ENCODE results near the gene FNTB. TPM values are rescaled to one million over a fixed set of nuclear protein-coding genes. Genes with fewer than 3 reads are reported as not detected.

Gene FNTB
- total and polyA plus RNA-seq, 9 of the 15 experiments (the other 6 are each of a cell fraction or from before 2014, with no cell fraction given), result 6.9 to 23.2 (median 12.2) TPM

DNA sequence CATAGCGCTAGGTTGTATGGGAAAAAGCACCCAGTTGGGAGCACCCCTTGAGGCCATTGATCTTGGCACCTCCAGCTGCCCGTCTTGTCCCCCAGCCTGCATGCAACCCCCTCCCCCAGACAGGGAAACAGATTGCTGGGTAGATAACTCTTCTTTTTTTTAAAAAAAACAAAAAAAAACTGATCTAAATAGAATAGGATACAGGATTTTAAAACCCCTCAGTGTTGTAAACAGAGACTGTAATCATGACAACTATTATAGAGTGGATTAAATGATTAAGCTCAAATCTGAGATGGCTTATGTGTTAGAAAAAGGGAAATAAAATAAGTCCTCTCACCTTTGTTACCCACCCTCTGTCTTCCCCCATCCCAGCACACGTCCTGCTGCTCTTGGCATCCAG, 66.8 kb downstream of the FNTB start:
- CTCF ChIA-PET (ENCODE audit: low intra/inter-chr PET ratio), result no interaction called here
- TF ChIP-seq PCBP2 (IDR thresholded peaks at IDR 0.05; ENCODE audit: low read depth, low read length, poor library complexity, severe bottlenecking), result no peak
- TF ChIP-seq ZBTB17 (CRISPR knock-in tag; IDR thresholded peaks at IDR 0.05), result no peak
- H3K79me2 ChIP-seq (ENCODE audit: control insufficient read depth, insufficient read depth, low read length), result no peaks in the 10 kb centered on the region
- peaks cover 0 to 3% of the 10 kb centered on the region in 2 experiments; a peak in 3 of 5 replicates for H3K4me1 ChIP-seq (replicated peaks in 1 of 2; ENCODE audit: control insufficient read depth in 2 of 2, insufficient read depth in 2 of 2, low read length in 2 of 2)
- BruUV-seq (replicated peaks), result no TSS peak
- intact Hi-C loops (cut with micrococcal nuclease), result no loop called here
- peaks cover 25% of the 10 kb centered on the region; the same call in 2 of the 3 replicates for H3K36me3 ChIP-seq (ENCODE audit: control insufficient read depth, insufficient read depth, low read length)
- 82% methylated on average over 3 of the region's 3 CpGs for WGBS (ENCODE audit: insufficient coverage, low coverage, missing lambda C conversion rate)
- no peaks in the 10 kb centered on the region for H3K27me3 ChIP-seq (ENCODE audit: control insufficient read depth in 2 of 2, insufficient read depth in 2 of 2, low read length in 2 of 2)
- no peaks in the 10 kb centered on the region for H3K9me3 ChIP-seq (replicated peaks; ENCODE audit: control insufficient read depth, insufficient read depth, low read depth, low read length)
- ATAC-seq, result no peak
- POLR2A ChIA-PET, result no interaction called here
- no peak for FAIRE-seq
- no peak overlapping the region for H3K4me2 ChIP-seq (ENCODE audit: insufficient read depth, low read length)
- no peak overlapping the region for H3K9ac ChIP-seq (ENCODE audit: insufficient read depth in 1 of 2, low read depth in 2 of 2, low read length in 2 of 2)
- H4K20me1 ChIP-seq (replicated peaks; ENCODE audit: control insufficient read depth, insufficient read depth, low read length), result no peaks in the 10 kb centered on the region
- no peak overlapping the region for H3K27ac ChIP-seq (ENCODE audit: extremely low read depth, low read depth, low read length)
- DNase-seq (ENCODE audit: extremely low read depth in 1 of 4, low spot score in 3 of 4), result no peak
- H2AFZ ChIP-seq (ENCODE audit: low read depth, low read length), result no peak overlapping the region
- in situ Hi-C loops (cut with MboI), result no loop called here
- no peak overlapping the region for H3K4me3 ChIP-seq
- no peaks in the 10 kb centered on the region for H3K9me1 ChIP-seq (ENCODE audit: control insufficient read depth, insufficient read depth, low read length)

DNA sequence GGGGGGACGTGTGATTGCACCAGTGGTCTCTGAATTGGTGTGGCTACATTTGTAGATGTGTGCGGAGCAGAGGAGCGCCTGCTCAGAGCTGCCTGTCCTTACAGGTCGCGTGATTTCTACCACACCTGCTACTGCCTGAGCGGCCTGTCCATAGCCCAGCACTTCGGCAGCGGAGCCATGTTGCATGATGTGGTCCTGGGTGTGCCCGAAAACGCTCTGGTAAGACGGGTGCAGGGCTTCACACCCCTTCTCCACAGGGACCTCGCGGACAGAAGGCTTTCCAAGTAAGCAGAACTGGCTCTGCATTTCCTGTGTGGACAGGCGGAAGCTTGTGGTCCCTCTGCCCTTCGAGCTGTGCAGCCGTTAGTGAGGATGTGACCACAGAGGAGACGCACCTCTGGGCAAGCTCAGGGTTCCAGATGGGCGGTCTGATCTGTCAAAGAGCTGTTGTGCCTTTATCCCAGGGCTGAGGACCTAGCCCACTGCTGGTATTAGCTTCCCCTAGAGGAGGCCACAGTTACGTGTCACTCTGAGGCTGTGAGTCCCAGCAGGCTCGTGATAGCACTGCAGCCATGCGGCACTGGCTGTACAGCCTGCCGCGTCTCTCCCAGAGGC, 67.9 kb downstream of the FNTB start:
- TF ChIP-seq, protein P1, sequence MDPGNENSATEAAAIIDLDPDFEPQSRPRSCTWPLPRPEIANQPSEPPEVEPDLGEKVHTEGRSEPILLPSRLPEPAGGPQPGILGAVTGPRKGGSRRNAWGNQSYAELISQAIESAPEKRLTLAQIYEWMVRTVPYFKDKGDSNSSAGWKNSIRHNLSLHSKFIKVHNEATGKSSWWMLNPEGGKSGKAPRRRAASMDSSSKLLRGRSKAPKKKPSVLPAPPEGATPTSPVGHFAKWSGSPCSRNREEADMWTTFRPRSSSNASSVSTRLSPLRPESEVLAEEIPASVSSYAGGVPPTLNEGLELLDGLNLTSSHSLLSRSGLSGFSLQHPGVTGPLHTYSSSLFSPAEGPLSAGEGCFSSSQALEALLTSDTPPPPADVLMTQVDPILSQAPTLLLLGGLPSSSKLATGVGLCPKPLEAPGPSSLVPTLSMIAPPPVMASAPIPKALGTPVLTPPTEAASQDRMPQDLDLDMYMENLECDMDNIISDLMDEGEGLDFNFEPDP (CRISPR knock-in tag; IDR thresholded peaks at IDR 0.05), result no peak
- no peak for TF ChIP-seq SAFB2 (IDR thresholded peaks at IDR 0.05; ENCODE audit: borderline replicate concordance, low read depth, low read length, severe bottlenecking)
- TF ChIP-seq NFE2L1 (tag; IDR thresholded peaks at IDR 0.05; ENCODE audit: borderline replicate concordance, low read depth), result no peak
- TF ChIP-seq ESRRB (CRISPR knock-in tag; IDR thresholded peaks at IDR 0.05; ENCODE audit: borderline replicate concordance), result no peak
- no peak for TF ChIP-seq TEAD4 (IDR thresholded peaks at IDR 0.05; ENCODE audit: low read length)
- no peak for TF ChIP-seq TEAD4 (CRISPR knock-in tag; IDR thresholded peaks at IDR 0.05; ENCODE audit: borderline replicate concordance)
- TF ChIP-seq, protein P2, sequence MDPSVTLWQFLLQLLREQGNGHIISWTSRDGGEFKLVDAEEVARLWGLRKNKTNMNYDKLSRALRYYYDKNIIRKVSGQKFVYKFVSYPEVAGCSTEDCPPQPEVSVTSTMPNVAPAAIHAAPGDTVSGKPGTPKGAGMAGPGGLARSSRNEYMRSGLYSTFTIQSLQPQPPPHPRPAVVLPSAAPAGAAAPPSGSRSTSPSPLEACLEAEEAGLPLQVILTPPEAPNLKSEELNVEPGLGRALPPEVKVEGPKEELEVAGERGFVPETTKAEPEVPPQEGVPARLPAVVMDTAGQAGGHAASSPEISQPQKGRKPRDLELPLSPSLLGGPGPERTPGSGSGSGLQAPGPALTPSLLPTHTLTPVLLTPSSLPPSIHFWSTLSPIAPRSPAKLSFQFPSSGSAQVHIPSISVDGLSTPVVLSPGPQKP (CRISPR knock-in tag; IDR thresholded peaks at IDR 0.05), result no peak
- TF ChIP-seq CEBPB (tag; IDR thresholded peaks at IDR 0.05), result no peak
- TF ChIP-seq, protein P3, sequence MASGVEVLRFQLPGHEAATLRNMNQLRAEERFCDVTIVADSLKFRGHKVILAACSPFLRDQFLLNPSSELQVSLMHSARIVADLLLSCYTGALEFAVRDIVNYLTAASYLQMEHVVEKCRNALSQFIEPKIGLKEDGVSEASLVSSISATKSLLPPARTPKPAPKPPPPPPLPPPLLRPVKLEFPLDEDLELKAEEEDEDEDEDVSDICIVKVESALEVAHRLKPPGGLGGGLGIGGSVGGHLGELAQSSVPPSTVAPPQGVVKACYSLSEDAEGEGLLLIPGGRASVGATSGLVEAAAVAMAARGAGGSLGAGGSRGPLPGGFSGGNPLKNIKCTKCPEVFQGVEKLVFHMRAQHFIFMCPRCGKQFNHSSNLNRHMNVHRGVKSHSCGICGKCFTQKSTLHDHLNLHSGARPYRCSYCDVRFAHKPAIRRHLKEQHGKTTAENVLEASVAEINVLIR (CRISPR knock-in tag; IDR thresholded peaks at IDR 0.05), result no peak
- TF ChIP-seq RBFOX2 (IDR thresholded peaks at IDR 0.05; ENCODE audit: low read depth, low read length), result no peak
- peaks cover 33% of the 10 kb centered on the region; the same call in 2 of the 3 replicates for H3K36me3 ChIP-seq (ENCODE audit: control insufficient read depth, insufficient read depth, low read length)
- FAIRE-seq (no peak), ATAC-seq (peak; percentile 73), DNase-seq (ENCODE audit: extremely low read depth in 1 of 4, low spot score in 3 of 4) (no peak)
- no TSS peak for BruUV-seq (replicated peaks)
- intact Hi-C loops (cut with micrococcal nuclease) (no loop called here), in situ Hi-C loops (cut with MboI) (no loop called here)
- H3K27ac ChIP-seq (ENCODE audit: extremely low read depth, low read depth, low read length), result no peak overlapping the region
- H3K9ac ChIP-seq (ENCODE audit: insufficient read depth in 1 of 2, low read depth in 2 of 2, low read length in 2 of 2), result peak overlapping the region in 1 of 2 experiments; percentile 52; a peak in 2 of 4 replicates
- H2AFZ ChIP-seq (ENCODE audit: low read depth, low read length), result no peak overlapping the region
- no peak overlapping the region for H3K4me2 ChIP-seq (ENCODE audit: insufficient read depth, low read length)
- H3K4me1 ChIP-seq (replicated peaks in 1 of 2; ENCODE audit: control insufficient read depth in 2 of 2, insufficient read depth in 2 of 2, low read length in 2 of 2), result peaks cover 0 to 3% of the 10 kb centered on the region in 2 experiments; a peak in 3 of 5 replicates
- no peaks in the 10 kb centered on the region for H3K27me3 ChIP-seq (ENCODE audit: control insufficient read depth in 2 of 2, insufficient read depth in 2 of 2, low read length in 2 of 2)
- CTCF ChIA-PET (ENCODE audit: low intra/inter-chr PET ratio), result no interaction called here
- H3K9me3 ChIP-seq (replicated peaks; ENCODE audit: control insufficient read depth, insufficient read depth, low read depth, low read length), result no peaks in the 10 kb centered on the region
- no peaks in the 10 kb centered on the region for H3K9me1 ChIP-seq (ENCODE audit: control insufficient read depth, insufficient read depth, low read length)
- POLR2A ChIA-PET, result interaction anchor here (1.0 kb wide), 2 partner anchors 10 to 35 kb away, joined by 3 to 4 read pairs; no protein-coding TSS in a partner anchor
- WGBS (ENCODE audit: insufficient coverage, low coverage, missing lambda C conversion rate), result 87% methylated on average over 17 of the region's 23 CpGs
- no peaks in the 10 kb centered on the region for H4K20me1 ChIP-seq (replicated peaks; ENCODE audit: control insufficient read depth, insufficient read depth, low read length)
- H3K4me3 ChIP-seq, result no peak overlapping the region
- no peaks in the 10 kb centered on the region for H3K79me2 ChIP-seq (ENCODE audit: control insufficient read depth, insufficient read depth, low read length)

All from K562 (cell line).